Measurements from ENCODE around the gene AMOTL2. TPM values are rescaled to one million over a fixed set of nuclear protein-coding genes. Genes with fewer than 3 reads are reported as not detected.

AMOTL2 gene
- total RNA-seq, 4 donors from 2014 or later, result 20.3 to 72.8 (median 31.6) TPM

- Histone ChIP-seq H3K9me3 (no peaks in the 10 kb centered on the region), H3K27me3 (no peaks in the 10 kb centered on the region), H3K36me3 (no peaks in the 10 kb centered on the region), H3K4me1 (peaks cover 0 to 34% (median 0%) of the 10 kb centered on the region in 4 donors), H3K27ac (peak overlapping the region in 3 of 4 donors; percentile 13 to 59 (median 42)), H3K4me3 (no peak overlapping the region)
- peak in 1 of 3 donors; percentile 45 for DNase-seq
- TF ChIP-seq CTCF (IDR thresholded peaks at IDR 0.05) (no peak), POLR2A (IDR thresholded peaks at IDR 0.05) (no peak)
These were observed 43.1 kb downstream of the AMOTL2 start for GRCh38 chr3:134330883-134331810.

GRCh38 chr3:134328846-134329245 lies 45.4 kb downstream of the AMOTL2 start:
- no peaks in the 10 kb centered on the region for H3K27me3 ChIP-seq
- H3K36me3 ChIP-seq, result no peaks in the 10 kb centered on the region
- TF ChIP-seq CTCF (IDR thresholded peaks at IDR 0.05), result no peak
- no peak for TF ChIP-seq POLR2A (IDR thresholded peaks at IDR 0.05)
- no peaks in the 10 kb centered on the region for H3K9me3 ChIP-seq
- no peak for DNase-seq
- H3K4me3 ChIP-seq, result no peak overlapping the region
- no peak overlapping the region for H3K27ac ChIP-seq
- peaks cover 0 to 24% (median 0%) of the 10 kb centered on the region in 4 donors for H3K4me1 ChIP-seq

GRCh38 chr3:134328147-134328591 lies 46.1 kb downstream of the AMOTL2 start:
- H3K4me3 ChIP-seq, result no peak overlapping the region
- H3K4me1 ChIP-seq, result peaks cover 0 to 22% (median 0%) of the 10 kb centered on the region in 4 donors
- no peak for DNase-seq
- H3K9me3 ChIP-seq, result no peaks in the 10 kb centered on the region
- peak overlapping the region in 1 of 4 donors; percentile 16 for H3K27ac ChIP-seq
- TF ChIP-seq CTCF (IDR thresholded peaks at IDR 0.05) (no peak), POLR2A (IDR thresholded peaks at IDR 0.05) (no peak)
- no peaks in the 10 kb centered on the region for H3K27me3 ChIP-seq
- H3K36me3 ChIP-seq, result no peaks in the 10 kb centered on the region

GRCh38 chr3:134327594-134327975 lies 46.7 kb downstream of the AMOTL2 start:
- Histone ChIP-seq H3K9me3 (no peaks in the 10 kb centered on the region), H3K27me3 (no peaks in the 10 kb centered on the region), H3K27ac (peak overlapping the region in 3 of 4 donors; percentile 6 to 45 (median 22)), H3K4me1 (peaks cover 0 to 22% (median 0%) of the 10 kb centered on the region in 4 donors), H3K36me3 (no peaks in the 10 kb centered on the region), H3K4me3 (no peak overlapping the region)
- no peak for TF ChIP-seq POLR2A (IDR thresholded peaks at IDR 0.05)
- TF ChIP-seq CTCF (IDR thresholded peaks at IDR 0.05), result no peak
- no peak for DNase-seq

- Histone ChIP-seq H3K4me1 (peaks cover 0 to 19% (median 0%) of the 10 kb centered on the region in 4 donors), H3K4me3 (no peak overlapping the region), H3K27me3 (no peaks in the 10 kb centered on the region), H3K27ac (peak overlapping the region in 3 of 4 donors; percentile 6 to 45 (median 22)), H3K36me3 (no peaks in the 10 kb centered on the region), H3K9me3 (no peaks in the 10 kb centered on the region)
- peak in 1 of 3 donors; percentile 59 for DNase-seq
- TF ChIP-seq CTCF (IDR thresholded peaks at IDR 0.05) (no peak), POLR2A (IDR thresholded peaks at IDR 0.05) (no peak)
These were observed 47.3 kb downstream of the AMOTL2 start for GRCh38 chr3:134326760-134327593.

Data from Peyer's patch (tissue), 4 donors.